ENCODE measurements around the gene SMCO2. TPM values are rescaled to one million over a fixed set of nuclear protein-coding genes. Genes with fewer than 3 reads are reported as not detected.
A peak's percentile ranks its signal among the peaks of the same experiment; 100 is the strongest.

Gene SMCO2
- total and polyA plus RNA-seq, 12 donors = 0.42 to 0.88 (median 0.56) TPM; not detected in 8

DNA sequence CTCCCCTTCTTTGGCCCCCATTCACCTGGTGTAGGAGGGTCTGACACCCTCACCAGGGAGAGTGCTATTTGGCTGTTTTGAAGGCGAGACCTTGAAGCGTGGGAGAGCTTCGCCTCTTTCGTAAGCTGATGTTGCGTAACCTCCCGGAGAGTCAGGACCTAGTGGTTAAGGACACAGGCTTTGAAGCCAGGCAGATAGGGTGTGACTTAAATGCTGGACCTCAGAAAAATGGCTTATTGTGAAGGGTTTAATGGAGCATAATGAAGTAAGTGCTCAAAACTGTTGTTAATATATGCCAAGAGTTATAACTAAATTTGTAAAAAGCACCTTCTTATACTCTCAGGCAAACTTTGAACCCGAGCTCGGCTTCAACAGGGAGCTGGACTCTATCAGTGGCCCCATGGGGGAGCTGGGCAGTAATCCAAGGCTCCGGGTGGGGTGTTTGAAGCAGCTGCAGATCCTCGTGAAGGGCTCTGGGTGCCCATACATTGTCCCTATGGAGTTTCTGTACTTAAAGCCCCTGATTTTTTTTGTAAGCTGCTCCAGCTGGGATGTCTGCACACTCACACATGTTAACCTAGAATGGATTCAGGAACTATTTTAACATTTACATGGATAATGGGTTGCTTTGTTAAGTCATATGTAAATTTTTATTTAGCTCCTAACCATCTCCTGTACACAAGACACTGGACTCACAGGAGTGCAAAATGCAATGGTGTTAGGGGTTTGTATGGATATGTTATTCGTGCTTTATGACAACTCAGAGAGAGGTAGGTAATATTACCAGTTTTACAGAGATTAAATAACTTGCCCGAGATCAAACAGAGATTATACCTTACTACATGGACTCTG lies 103.5 kb downstream of the SMCO2 start:
- peak; percentile 90 to 97 (median 95) for DNase-seq
- TF ChIP-seq, protein P1, sequence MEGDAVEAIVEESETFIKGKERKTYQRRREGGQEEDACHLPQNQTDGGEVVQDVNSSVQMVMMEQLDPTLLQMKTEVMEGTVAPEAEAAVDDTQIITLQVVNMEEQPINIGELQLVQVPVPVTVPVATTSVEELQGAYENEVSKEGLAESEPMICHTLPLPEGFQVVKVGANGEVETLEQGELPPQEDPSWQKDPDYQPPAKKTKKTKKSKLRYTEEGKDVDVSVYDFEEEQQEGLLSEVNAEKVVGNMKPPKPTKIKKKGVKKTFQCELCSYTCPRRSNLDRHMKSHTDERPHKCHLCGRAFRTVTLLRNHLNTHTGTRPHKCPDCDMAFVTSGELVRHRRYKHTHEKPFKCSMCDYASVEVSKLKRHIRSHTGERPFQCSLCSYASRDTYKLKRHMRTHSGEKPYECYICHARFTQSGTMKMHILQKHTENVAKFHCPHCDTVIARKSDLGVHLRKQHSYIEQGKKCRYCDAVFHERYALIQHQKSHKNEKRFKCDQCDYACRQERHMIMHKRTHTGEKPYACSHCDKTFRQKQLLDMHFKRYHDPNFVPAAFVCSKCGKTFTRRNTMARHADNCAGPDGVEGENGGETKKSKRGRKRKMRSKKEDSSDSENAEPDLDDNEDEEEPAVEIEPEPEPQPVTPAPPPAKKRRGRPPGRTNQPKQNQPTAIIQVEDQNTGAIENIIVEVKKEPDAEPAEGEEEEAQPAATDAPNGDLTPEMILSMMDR (IDR thresholded peaks at IDR 0.05) = no peak
- peak in 1 of 2 donors; percentile 37 for TF ChIP-seq POLR2A (IDR thresholded peaks at IDR 0.05)
- Histone ChIP-seq H3K36me3 (replicated peaks in 1 of 2) (no peaks in the 10 kb centered on the region), H3K9me3 (replicated peaks in 1 of 3) (no peaks in the 10 kb centered on the region), H3K4me1 (replicated peaks in 1 of 2) (peaks cover 47 to 68% of the 10 kb centered on the region in 2 donors), H3K27me3 (no peaks in the 10 kb centered on the region), H3K4me3 (peak overlapping the region in 1 of 4 donors; percentile 25), H3K27ac (peak overlapping the region; percentile 52 to 89 (median 75))
- intact Hi-C loops (cut with DNase I) = loop anchor here in 1 of 2 donors (10.0 kb wide), 1 partner anchor 75 kb away; no protein-coding TSS in a partner anchor
- 12 to 28% (median 17%) methylated on average over 10 to 12 of the region's 12 CpGs for WGBS, 4 donors

GRCh38 chr12:27550653-27550975 lies 104.1 kb downstream of the SMCO2 start:
- no peak overlapping the region for H3K4me3 ChIP-seq
- peaks cover 53 to 73% of the 10 kb centered on the region in 2 donors for H3K4me1 ChIP-seq (replicated peaks in 1 of 2)
- H3K36me3 ChIP-seq (replicated peaks in 1 of 2) = no peaks in the 10 kb centered on the region
- H3K27me3 ChIP-seq = no peaks in the 10 kb centered on the region
- TF ChIP-seq POLR2A (IDR thresholded peaks at IDR 0.05) = no peak
- TF ChIP-seq, protein P1 (IDR thresholded peaks at IDR 0.05) = no peak
- H3K9me3 ChIP-seq (replicated peaks in 1 of 3) = no peaks in the 10 kb centered on the region
- H3K27ac ChIP-seq = peak overlapping the region in 4 of 5 donors; percentile 42 to 89 (median 64)
- WGBS, 4 donors = 68 to 83% (median 76%) methylated on average over 4 of the region's 4 CpGs
- DNase-seq = no peak
- intact Hi-C loops (cut with DNase I) = loop anchor here in 1 of 2 donors (10.0 kb wide), 1 partner anchor 74 kb away; no protein-coding TSS in a partner anchor

GRCh38 chr12:27551172-27551840 lies 104.8 kb downstream of the SMCO2 start:
- intact Hi-C loops (cut with DNase I) = loop anchor here in 1 of 2 donors (10.0 kb wide), 1 partner anchor 73 kb away; no protein-coding TSS in a partner anchor
- 50 to 60% (median 53%) methylated on average over 8 to 9 of the region's 9 CpGs for WGBS, 4 donors

More at GRCh38 chr12:27551172-27551840, 104.8 kb downstream of the SMCO2 start:
- Histone ChIP-seq H3K27me3 (no peaks in the 10 kb centered on the region), H3K27ac (peak overlapping the region in 2 of 5 donors; percentile 42 to 79), H3K4me3 (no peak overlapping the region), H3K4me1 (replicated peaks in 1 of 2) (peaks cover 60 to 80% of the 10 kb centered on the region in 2 donors), H3K9me3 (replicated peaks in 1 of 3) (no peaks in the 10 kb centered on the region), H3K36me3 (replicated peaks in 1 of 2) (no peaks in the 10 kb centered on the region)
- DNase-seq = no peak
- TF ChIP-seq, protein P1 (IDR thresholded peaks at IDR 0.05) = no peak
- no peak for TF ChIP-seq POLR2A (IDR thresholded peaks at IDR 0.05)

Other genes with a start within 250 kb of the SMCO2 start
- gene STK38L, start 202.4 kb upstream of the SMCO2 start, total RNA-seq = 100 to 1,000 TPM in 1 of 9 donors, 10 to 100 TPM in 8; 12.5 to 298 (median 25.6) TPM
- gene STK38L, start 202.4 kb upstream of the SMCO2 start, polyA plus RNA-seq = 10 to 100 TPM; 10.2 to 15.4 (median 10.9) TPM
- gene BMAL2, start 113.9 kb upstream of the SMCO2 start, total RNA-seq = 1 to 10 TPM in 5 of 9 donors, under 1 TPM in 4; 0.40 to 2.5 (median 1.3) TPM
- 1 to 10 TPM in 1 of 3 donors, under 1 TPM in 2; 0.40 to 1.7 (median 0.51) TPM for gene BMAL2, start 113.9 kb upstream of the SMCO2 start, polyA plus RNA-seq
- 100 to 1,000 TPM in 4 of 9 donors, 10 to 100 TPM in 5; 53.3 to 123 (median 95.5) TPM for gene PPFIBP1, start 77.5 kb downstream of the SMCO2 start, total RNA-seq
- 10 to 100 TPM in 2 of 3 donors, 1 to 10 TPM in 1; 9.6 to 27.7 (median 24.4) TPM for gene PPFIBP1, start 77.5 kb downstream of the SMCO2 start, polyA plus RNA-seq
- gene REP15, start 249.7 kb downstream of the SMCO2 start, total RNA-seq = 1 to 10 TPM in 6 of 9 donors, under 1 TPM in 1, not detected in 2; 0.91 to 3.1 (median 1.8) TPM
- gene REP15, start 249.7 kb downstream of the SMCO2 start, polyA plus RNA-seq = 1 to 10 TPM; 1.3 to 5.2 (median 2.7) TPM

Measured in adrenal gland (tissue), 12 donors.